HepG2 (cell line): ENCODE data around the gene PLA2G12A. TPM values are rescaled to one million over a fixed set of nuclear protein-coding genes. Genes with fewer than 3 reads are reported as not detected.
A peak's percentile ranks its signal among the peaks of the same experiment; 100 is the strongest.

Experiments
- GABPB1 ChIP-seq: IDR thresholded peaks from 2 replicates; pipeline ENCODE4 v1.6.1; 2016; ENCODE audit warnings: mild to moderate bottlenecking, missing genetic modification reagents, moderate library complexity, missing compliant biosample characterization
- HDAC1 ChIP-seq: sonication (generic); formaldehyde crosslinking; IDR thresholded peaks from 2 replicates; pipeline ENCODE4 v1.5.1; 2020; ENCODE audit warnings: mild to moderate bottlenecking, missing genetic modification reagents
- HNRNPLL ChIP-seq: fragments of 200-400 bp; formaldehyde crosslinking; IDR thresholded peaks from 2 replicates; pipeline ENCODE4 v1.6.1; 2017; ENCODE audit warnings: mild to moderate bottlenecking, low read depth, low read length; ENCODE audit not compliant: poor library complexity, severe bottlenecking
- HNRNPUL1 ChIP-seq: fragments of 200-400 bp; formaldehyde crosslinking; IDR thresholded peaks from 2 replicates; pipeline ENCODE4 v1.6.1; 2017; ENCODE audit warnings: low read depth, mild to moderate bottlenecking, low read length, moderate library complexity
- KDM3A ChIP-seq: IDR thresholded peaks from 2 replicates; pipeline ENCODE4 v1.6.1; 2018; ENCODE audit warnings: low read depth, missing compliant biosample characterization
- MED1 ChIP-seq: sonication (generic); formaldehyde crosslinking; IDR thresholded peaks from 2 replicates; pipeline ENCODE4 v1.4.0; 2020; ENCODE audit warnings: missing genetic modification reagents
- MED8 ChIP-seq: sonication (generic); formaldehyde crosslinking; IDR thresholded peaks from 2 replicates; pipeline ENCODE4 v1.8.1; 2023; ENCODE audit warnings: mild to moderate bottlenecking, missing genetic modification reagents; ENCODE audit not compliant: insufficient replicate concordance
- RBM39 ChIP-seq: fragments of 200-400 bp; formaldehyde crosslinking; IDR thresholded peaks from one replicate; pipeline ENCODE4 v1.6.1; 2018; ENCODE audit warnings: antibody characterized with exemption, mild to moderate bottlenecking, low read depth, low read length; ENCODE audit not compliant: poor library complexity, severe bottlenecking
- REPIN1 ChIP-seq: sonication (generic); formaldehyde crosslinking; IDR thresholded peaks from 2 replicates; pipeline ENCODE4 v1.8.0; 2022; ENCODE audit warnings: missing genetic modification reagents, low read depth, mild to moderate bottlenecking, borderline replicate concordance
- SNAI1 ChIP-seq: sonication (generic); formaldehyde crosslinking; IDR thresholded peaks from 2 replicates; pipeline ENCODE4 v1.5.0; 2020; ENCODE audit warnings: mild to moderate bottlenecking, missing genetic modification reagents, borderline replicate concordance
- SOX6 ChIP-seq, 2 experiments: fragments of 450-650 bp in 1 of 2; sonication (generic) in 1 of 2; formaldehyde crosslinking in 1 of 2; IDR thresholded peaks; 2 replicates each; pipeline versions ENCODE4 v1.4.0 to v1.6.1; 2017 to 2020; ENCODE audit warnings: antibody characterized with exemption in 1 of 2, mild to moderate bottlenecking in 1 of 2, missing genetic modification reagents in 1 of 2
- TAF1 ChIP-seq: sonication (generic); formaldehyde crosslinking; IDR thresholded peaks from 2 replicates; pipeline ENCODE4 v1.4.0; 2020; ENCODE audit warnings: missing genetic modification reagents
- U2AF1 ChIP-seq: fragments of 200-400 bp; formaldehyde crosslinking; optimal IDR thresholded peaks from 2 replicates; pipeline ENCODE3; 2017; ENCODE audit warnings: mild to moderate bottlenecking, low read depth, low read length
- ZFX ChIP-seq: sonication (generic); formaldehyde crosslinking; IDR thresholded peaks from 2 replicates; pipeline ENCODE4 v1.4.0; 2020; ENCODE audit warnings: mild to moderate bottlenecking, low read depth, missing genetic modification reagents, moderate library complexity
- polyA plus RNA-seq, 8 experiments: library from polyadenylated mRNA; depleted of rRNA in 3 of 8; stranded (reverse) in 7 of 8; unstranded in 1 of 8; fragments of >200 nt; fragmentation: Illumina TruSeq in 4 of 8; extraction: Trizol in 4 of 8; gene quantifications; 2 replicates each; pipeline versions ENCODE4 v1.2.1 to v1.2.3, GENCODE V29; 2011 to 2016; ENCODE audit warnings: low read depth in 4 of 8, missing spikeins in 1 of 8, mixed read lengths in 1 of 8; ENCODE audit not compliant: insufficient read depth in 1 of 8
- total RNA-seq, 5 experiments: library from RNA; depleted of rRNA; stranded (reverse); fragments of >200 nt; fragmentation: Illumina TruSeq; extraction: Trizol; gene quantifications; 2 replicates each; pipeline ENCODE4 v1.2.3, GENCODE V29; 2016; ENCODE audit warnings: low read depth in 1 of 5
- TF ChIP-seq, protein P1 (sequence below): sonication (generic); formaldehyde crosslinking; IDR thresholded peaks from 2 replicates; pipeline ENCODE4 v1.5.1; 2020; ENCODE audit warnings: missing genetic modification reagents, mild to moderate bottlenecking, borderline replicate concordance
- TF ChIP-seq, protein P2 (sequence below): sonication (generic); formaldehyde crosslinking; IDR thresholded peaks from 2 replicates; pipeline ENCODE4 v1.9.0; 2021; ENCODE audit warnings: missing genetic modification reagents, mild to moderate bottlenecking, borderline replicate concordance
- TF ChIP-seq, protein P3 (sequence below): sonication (generic); formaldehyde crosslinking; IDR thresholded peaks from 2 replicates; pipeline ENCODE4 v1.4.0; 2020; ENCODE audit warnings: missing genetic modification reagents

The PLA2G12A gene
- total and polyA plus RNA-seq, 2 of the 13 experiments (the other 11 are each of a cell fraction or from before 2014, with no cell fraction given), result 61.2 to 64.0 TPM

DNA sequence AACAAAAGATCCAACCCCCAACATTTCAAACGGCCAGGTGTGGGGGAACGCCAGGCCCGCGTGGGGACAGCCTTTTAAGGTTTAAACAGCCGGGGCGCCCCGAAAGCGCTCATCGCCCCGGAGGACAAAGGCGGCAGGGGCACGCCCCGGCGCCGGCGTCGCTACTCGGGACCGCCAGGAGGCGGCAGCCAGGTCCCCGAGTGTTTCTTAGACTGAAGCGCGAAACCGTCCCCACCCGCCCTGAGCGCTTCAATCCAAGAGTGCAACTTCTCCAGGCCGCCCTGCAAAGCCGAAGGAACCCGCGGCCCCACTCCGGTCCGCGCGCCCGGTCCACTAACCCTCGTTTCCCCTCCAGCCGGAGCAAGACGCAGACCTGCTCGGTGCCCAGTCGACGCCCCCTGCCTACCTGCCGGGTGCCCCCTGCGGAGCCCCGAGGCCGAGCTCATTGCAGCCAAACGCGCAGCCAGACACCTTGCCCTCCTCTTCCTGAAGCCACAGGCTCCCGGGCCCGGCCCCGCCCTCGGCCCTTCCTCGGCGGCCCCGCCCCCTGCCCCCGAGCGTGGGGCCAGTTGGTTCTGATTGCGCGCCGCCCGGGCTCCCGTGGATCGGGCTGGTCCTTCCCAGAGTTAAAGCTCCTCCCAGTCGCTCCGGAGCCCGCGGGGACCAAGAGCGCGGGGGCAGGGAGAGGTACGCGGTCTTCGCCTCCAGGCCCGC is 26.8 kb downstream of the PLA2G12A start, which contains the start of gene CASP6 (continued):
- TF ChIP-seq, protein P1, sequence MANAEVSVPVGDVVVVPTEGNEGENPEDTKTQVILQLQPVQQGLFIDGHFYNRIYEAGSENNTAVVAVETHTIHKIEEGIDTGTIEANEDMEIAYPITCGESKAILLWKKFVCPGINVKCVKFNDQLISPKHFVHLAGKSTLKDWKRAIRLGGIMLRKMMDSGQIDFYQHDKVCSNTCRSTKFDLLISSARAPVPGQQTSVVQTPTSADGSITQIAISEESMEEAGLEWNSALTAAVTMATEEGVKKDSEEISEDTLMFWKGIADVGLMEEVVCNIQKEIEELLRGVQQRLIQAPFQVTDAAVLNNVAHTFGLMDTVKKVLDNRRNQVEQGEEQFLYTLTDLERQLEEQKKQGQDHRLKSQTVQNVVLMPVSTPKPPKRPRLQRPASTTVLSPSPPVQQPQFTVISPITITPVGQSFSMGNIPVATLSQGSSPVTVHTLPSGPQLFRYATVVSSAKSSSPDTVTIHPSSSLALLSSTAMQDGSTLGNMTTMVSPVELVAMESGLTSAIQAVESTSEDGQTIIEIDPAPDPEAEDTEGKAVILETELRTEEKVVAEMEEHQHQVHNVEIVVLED (CRISPR knock-in tag), result peak; percentile 26; the same call in 1 of the 2 replicates
- no peak for TF ChIP-seq U2AF1
- 0 out of 2 replicates have a peak, but pooled peaks have one; percentile 25 for TF ChIP-seq SNAI1 (CRISPR knock-in tag)
- TF ChIP-seq, protein P2, sequence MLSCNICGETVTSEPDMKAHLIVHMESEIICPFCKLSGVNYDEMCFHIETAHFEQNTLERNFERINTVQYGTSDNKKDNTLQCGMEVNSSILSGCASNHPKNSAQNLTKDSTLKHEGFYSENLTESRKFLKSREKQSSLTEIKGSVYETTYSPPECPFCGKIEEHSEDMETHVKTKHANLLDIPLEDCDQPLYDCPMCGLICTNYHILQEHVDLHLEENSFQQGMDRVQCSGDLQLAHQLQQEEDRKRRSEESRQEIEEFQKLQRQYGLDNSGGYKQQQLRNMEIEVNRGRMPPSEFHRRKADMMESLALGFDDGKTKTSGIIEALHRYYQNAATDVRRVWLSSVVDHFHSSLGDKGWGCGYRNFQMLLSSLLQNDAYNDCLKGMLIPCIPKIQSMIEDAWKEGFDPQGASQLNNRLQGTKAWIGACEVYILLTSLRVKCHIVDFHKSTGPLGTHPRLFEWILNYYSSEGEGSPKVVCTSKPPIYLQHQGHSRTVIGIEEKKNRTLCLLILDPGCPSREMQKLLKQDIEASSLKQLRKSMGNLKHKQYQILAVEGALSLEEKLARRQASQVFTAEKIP (CRISPR knock-in tag), result no peak
- TF ChIP-seq RBM39, result peak; percentile 3
- peak; percentile 59 for TF ChIP-seq ZFX (CRISPR knock-in tag)
- peak; percentile 13 for TF ChIP-seq MED8
- TF ChIP-seq KDM3A (CRISPR knock-in tag), result no peak
- TF ChIP-seq HDAC1, result peak; percentile 41; the same call in 1 of the 2 replicates
- TF ChIP-seq TAF1 (CRISPR knock-in tag), result peak; percentile 39; the same call in 1 of the 2 replicates
- peak; percentile 11 for TF ChIP-seq HNRNPLL
- TF ChIP-seq MED1 (CRISPR knock-in tag), result peak; percentile 33; the same call in 1 of the 2 replicates
- peak; percentile 66; the same call in 1 of the 2 replicates for TF ChIP-seq GABPB1 (CRISPR knock-in tag)
- TF ChIP-seq, protein P3, sequence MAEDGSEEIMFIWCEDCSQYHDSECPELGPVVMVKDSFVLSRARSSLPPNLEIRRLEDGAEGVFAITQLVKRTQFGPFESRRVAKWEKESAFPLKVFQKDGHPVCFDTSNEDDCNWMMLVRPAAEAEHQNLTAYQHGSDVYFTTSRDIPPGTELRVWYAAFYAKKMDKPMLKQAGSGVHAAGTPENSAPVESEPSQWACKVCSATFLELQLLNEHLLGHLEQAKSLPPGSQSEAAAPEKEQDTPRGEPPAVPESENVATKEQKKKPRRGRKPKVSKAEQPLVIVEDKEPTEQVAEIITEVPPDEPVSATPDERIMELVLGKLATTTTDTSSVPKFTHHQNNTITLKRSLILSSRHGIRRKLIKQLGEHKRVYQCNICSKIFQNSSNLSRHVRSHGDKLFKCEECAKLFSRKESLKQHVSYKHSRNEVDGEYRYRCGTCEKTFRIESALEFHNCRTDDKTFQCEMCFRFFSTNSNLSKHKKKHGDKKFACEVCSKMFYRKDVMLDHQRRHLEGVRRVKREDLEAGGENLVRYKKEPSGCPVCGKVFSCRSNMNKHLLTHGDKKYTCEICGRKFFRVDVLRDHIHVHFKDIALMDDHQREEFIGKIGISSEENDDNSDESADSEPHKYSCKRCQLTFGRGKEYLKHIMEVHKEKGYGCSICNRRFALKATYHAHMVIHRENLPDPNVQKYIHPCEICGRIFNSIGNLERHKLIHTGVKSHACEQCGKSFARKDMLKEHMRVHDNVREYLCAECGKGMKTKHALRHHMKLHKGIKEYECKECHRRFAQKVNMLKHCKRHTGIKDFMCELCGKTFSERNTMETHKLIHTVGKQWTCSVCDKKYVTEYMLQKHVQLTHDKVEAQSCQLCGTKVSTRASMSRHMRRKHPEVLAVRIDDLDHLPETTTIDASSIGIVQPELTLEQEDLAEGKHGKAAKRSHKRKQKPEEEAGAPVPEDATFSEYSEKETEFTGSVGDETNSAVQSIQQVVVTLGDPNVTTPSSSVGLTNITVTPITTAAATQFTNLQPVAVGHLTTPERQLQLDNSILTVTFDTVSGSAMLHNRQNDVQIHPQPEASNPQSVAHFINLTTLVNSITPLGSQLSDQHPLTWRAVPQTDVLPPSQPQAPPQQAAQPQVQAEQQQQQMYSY (CRISPR knock-in tag), result peak; percentile 47; the same call in 1 of the 2 replicates
- no peak for TF ChIP-seq HNRNPUL1
- no peak for TF ChIP-seq SOX6 (IDR thresholded peaks at IDR 0.05)
- TF ChIP-seq SOX6 (CRISPR knock-in tag; IDR thresholded peaks at IDR 0.05), result peak; percentile 18; the same call in 1 of the 2 replicates
- 0 out of 2 replicates have a peak, but pooled peaks have one; percentile 29 for TF ChIP-seq REPIN1
